Measurements from ENCODE around the gene OR51A2. TPM values are rescaled to one million over a fixed set of nuclear protein-coding genes. Genes with fewer than 3 reads are reported as not detected.

The OR51A2 gene
- total RNA-seq, 1 experiment from 2014 or later, result not detected

- ATAC-seq, result no peak
- Histone ChIP-seq H2AFZ (ENCODE audit: low read depth, low read length, poor library complexity, severe bottlenecking) (no peak overlapping the region), H3K9me3 (ENCODE audit: control insufficient read depth in 1 of 2, insufficient read depth in 1 of 2, low read depth in 1 of 2, low read length in 2 of 2) (no peaks in the 10 kb centered on the region), H3K36me3 (ENCODE audit: control insufficient read depth in 1 of 2, insufficient read depth in 2 of 2, low read length in 2 of 2) (no peaks in the 10 kb centered on the region), H3K9ac (ENCODE audit: low read length) (no peak overlapping the region), H3K9me2 (ENCODE audit: insufficient read depth) (no peaks in the 10 kb centered on the region), H3K4me3 (replicated peaks in 1 of 2; ENCODE audit: low read depth in 1 of 2, low read length in 2 of 2) (no peak overlapping the region), H3K4me2 (ENCODE audit: low read length) (no peak overlapping the region), H3K79me2 (ENCODE audit: insufficient read depth, low read length) (no peaks in the 10 kb centered on the region), H3K4me1 (ENCODE audit: control insufficient read depth in 1 of 2, insufficient read depth in 2 of 2, low read length in 2 of 2) (no peaks in the 10 kb centered on the region), H3K27ac (ENCODE audit: low read depth, low read length) (no peak overlapping the region), H3K27me3 (ENCODE audit: insufficient read depth, low read length) (peaks cover 26% of the 10 kb centered on the region), H4K20me1 (ENCODE audit: insufficient read depth) (no peaks in the 10 kb centered on the region)
- no peak for DNase-seq (ENCODE audit: low read depth, low spot score)
- BruUV-seq (replicated peaks), result no TSS peak
- ChIA-PET POLR2A (no interaction called here), CTCF (no interaction called here), RAD21 (ENCODE audit: low non-redundant PET in 1 of 2, low total read pairs in 2 of 2, uncharacterized antibody in 2 of 2, unreplicated experiment in 2 of 2) (no interaction called here)
- TF ChIP-seq REST (IDR thresholded peaks at IDR 0.05; ENCODE audit: low read depth), result no peak
- intact Hi-C loops (cut with micrococcal nuclease), result no loop called here
Observed at GRCh38 chr11:4921796-4922195, 33.7 kb downstream of the OR51A2 start.

- no peak within 1 kb of the TSS for H3K9ac ChIP-seq (ENCODE audit: low read length)
- peaks cover 25% of the 10 kb centered on the region for H3K27me3 ChIP-seq (ENCODE audit: insufficient read depth, low read length)
- TF ChIP-seq REST (IDR thresholded peaks at IDR 0.05; ENCODE audit: low read depth), result no peak
- TF ChIP-seq RAD21 (IDR thresholded peaks at IDR 0.05; ENCODE audit: low read depth), result no peak
- no peak for TF ChIP-seq JUND (IDR thresholded peaks at IDR 0.05)
- TF ChIP-seq ATF3 (IDR thresholded peaks at IDR 0.05), result no peak
- TF ChIP-seq CEBPB (IDR thresholded peaks at IDR 0.05; ENCODE audit: low read depth), result no peak
- no peak for TF ChIP-seq ZFX (IDR thresholded peaks at IDR 0.05)
- no peak for TF ChIP-seq ELF1 (IDR thresholded peaks at IDR 0.05; ENCODE audit: borderline replicate concordance, low read depth)
- TF ChIP-seq EZH2phosphoT487 (IDR thresholded peaks at IDR 0.05; ENCODE audit: borderline replicate concordance), result no peak
- no peak for TF ChIP-seq CTCF (IDR thresholded peaks at IDR 0.05 in 2 of 3, conservative IDR thresholded peaks at IDR 0.05 in 1 of 3; ENCODE audit: borderline replicate concordance in 1 of 3, insufficient read depth in 1 of 3, low read depth in 2 of 3, low read length in 2 of 3)
- no peaks in the 10 kb centered on the region for H3K79me2 ChIP-seq (ENCODE audit: insufficient read depth, low read length)
- RAD21 ChIA-PET (ENCODE audit: low non-redundant PET in 1 of 2, low total read pairs in 2 of 2, uncharacterized antibody in 2 of 2, unreplicated experiment in 2 of 2), result no interaction called here
- no peak within 1 kb of the TSS for H2AFZ ChIP-seq (ENCODE audit: low read depth, low read length, poor library complexity, severe bottlenecking)
- no peaks in the 10 kb centered on the region for H3K36me3 ChIP-seq (ENCODE audit: control insufficient read depth in 1 of 2, insufficient read depth in 2 of 2, low read length in 2 of 2)
- no peaks in the 10 kb centered on the region for H3K4me1 ChIP-seq (ENCODE audit: control insufficient read depth in 1 of 2, insufficient read depth in 2 of 2, low read length in 2 of 2)
- H3K4me3 ChIP-seq (replicated peaks in 1 of 2; ENCODE audit: low read depth in 1 of 2, low read length in 2 of 2), result no peak within 1 kb of the TSS
- H3K4me2 ChIP-seq (ENCODE audit: low read length), result no peak within 1 kb of the TSS
- intact Hi-C loops (cut with micrococcal nuclease), result no loop called here
- no peak within 1 kb of the TSS for H3K27ac ChIP-seq (ENCODE audit: low read depth, low read length)
- CTCF ChIA-PET, result no interaction called here
- POLR2A ChIA-PET, result no interaction called here
- no TSS peak for BruUV-seq (replicated peaks)
- ATAC-seq (no peak), DNase-seq (ENCODE audit: low read depth, low spot score) (no peak)
- H3K9me3 ChIP-seq (ENCODE audit: control insufficient read depth in 1 of 2, insufficient read depth in 1 of 2, low read depth in 1 of 2, low read length in 2 of 2), result no peaks in the 10 kb centered on the region
- H3K9me2 ChIP-seq (ENCODE audit: insufficient read depth), result no peaks in the 10 kb centered on the region; the same call in 1 of the 2 replicates
- no peaks in the 10 kb centered on the region for H4K20me1 ChIP-seq (ENCODE audit: insufficient read depth)
Observed at GRCh38 chr11:4919250-4919649, 36.3 kb downstream of the OR51A2 start, which contains the start of gene OR51G2. OR51G2 (minus strand) TSS chr11:4919350; CDS start chr11:4915663, 3,687 bp downstream.
